GM21717 (cell line): Measurements from ENCODE around the gene ATG4A.

Experiments
- ATAC-seq: cut with Tn5 transposase; IDR thresholded peaks from one replicate; pipeline ENCODE4 v1.9.1; 2021; ENCODE audit warnings: mild to moderate bottlenecking, moderate library complexity; ENCODE audit not compliant: unreplicated experiment

Gene ATG4A

GRCh38 chrX:108122748-108123147 lies 31.2 kb downstream of the ATG4A start:
- ATAC-seq, result no peak

GRCh38 chrX:108123591-108124366 lies 32.2 kb downstream of the ATG4A start:
- ATAC-seq, result no peak

- ATAC-seq, result no peak
Observed at GRCh38 chrX:108126661-108127060, 35.1 kb downstream of the ATG4A start.

GRCh38 chrX:108127152-108127551 lies 35.6 kb downstream of the ATG4A start:
- ATAC-seq, result no peak

- ATAC-seq, result no peak
Observed at GRCh38 chrX:108130889-108131288, 39.3 kb downstream of the ATG4A start.

GRCh38 chrX:108131471-108131870 lies 39.9 kb downstream of the ATG4A start:
- no peak for ATAC-seq

- ATAC-seq, result no peak
Observed at GRCh38 chrX:108132034-108132433, 40.5 kb downstream of the ATG4A start.

GRCh38 chrX:108132876-108133275 lies 41.3 kb downstream of the ATG4A start:
- no peak for ATAC-seq

GRCh38 chrX:108134724-108135123 lies 43.1 kb downstream of the ATG4A start:
- no peak for ATAC-seq

GRCh38 chrX:108138814-108139702 lies 47.5 kb downstream of the ATG4A start:
- no peak for ATAC-seq

GRCh38 chrX:108148524-108148923 lies 56.9 kb downstream of the ATG4A start:
- ATAC-seq, result peak; percentile 96

GRCh38 chrX:108156082-108156481 lies 64.5 kb downstream of the ATG4A start:
- no peak for ATAC-seq

GRCh38 chrX:108156934-108157466 lies 65.4 kb downstream of the ATG4A start:
- no peak for ATAC-seq

GRCh38 chrX:108157628-108158027 lies 66.0 kb downstream of the ATG4A start:
- ATAC-seq, result no peak

- no peak for ATAC-seq
Observed at GRCh38 chrX:108159028-108159670, 67.6 kb downstream of the ATG4A start.

GRCh38 chrX:108160309-108160708 lies 68.7 kb downstream of the ATG4A start:
- ATAC-seq, result no peak

- no peak for ATAC-seq
Observed at GRCh38 chrX:108162265-108162664, 70.7 kb downstream of the ATG4A start.

GRCh38 chrX:108163333-108164082 lies 71.9 kb downstream of the ATG4A start:
- ATAC-seq, result no peak

GRCh38 chrX:108165383-108166111 lies 74.0 kb downstream of the ATG4A start:
- no peak for ATAC-seq
